GM19452 (cell line): Measurements from ENCODE around the gene SCN5A.

Source experiments
- ATAC-seq: cut with Tn5 transposase; IDR thresholded peaks from one replicate; pipeline ENCODE4 v1.9.1; 2021; ENCODE audit not compliant: unreplicated experiment

SCN5A gene

DNA sequence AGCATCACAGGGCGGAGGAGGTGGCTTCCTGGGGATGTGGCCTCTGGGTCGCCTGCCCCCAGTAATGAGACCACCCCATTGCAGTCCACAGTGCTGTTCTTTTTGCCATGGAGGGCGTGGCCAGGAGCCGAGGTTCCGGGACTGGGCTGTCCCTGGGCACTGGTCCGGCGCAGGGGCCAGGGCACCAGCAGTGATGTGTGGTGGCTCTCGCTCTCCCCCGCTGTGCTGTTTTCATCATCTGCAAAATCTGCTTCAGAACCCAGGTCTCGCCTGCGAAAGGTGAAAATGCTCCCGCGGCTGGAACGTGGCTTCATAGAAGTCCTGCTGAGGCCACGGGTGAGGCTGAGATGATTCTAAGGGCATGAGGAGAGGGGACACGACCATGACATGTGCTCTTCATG, 45.8 kb downstream of the SCN5A start:
- no peak for ATAC-seq

DNA sequence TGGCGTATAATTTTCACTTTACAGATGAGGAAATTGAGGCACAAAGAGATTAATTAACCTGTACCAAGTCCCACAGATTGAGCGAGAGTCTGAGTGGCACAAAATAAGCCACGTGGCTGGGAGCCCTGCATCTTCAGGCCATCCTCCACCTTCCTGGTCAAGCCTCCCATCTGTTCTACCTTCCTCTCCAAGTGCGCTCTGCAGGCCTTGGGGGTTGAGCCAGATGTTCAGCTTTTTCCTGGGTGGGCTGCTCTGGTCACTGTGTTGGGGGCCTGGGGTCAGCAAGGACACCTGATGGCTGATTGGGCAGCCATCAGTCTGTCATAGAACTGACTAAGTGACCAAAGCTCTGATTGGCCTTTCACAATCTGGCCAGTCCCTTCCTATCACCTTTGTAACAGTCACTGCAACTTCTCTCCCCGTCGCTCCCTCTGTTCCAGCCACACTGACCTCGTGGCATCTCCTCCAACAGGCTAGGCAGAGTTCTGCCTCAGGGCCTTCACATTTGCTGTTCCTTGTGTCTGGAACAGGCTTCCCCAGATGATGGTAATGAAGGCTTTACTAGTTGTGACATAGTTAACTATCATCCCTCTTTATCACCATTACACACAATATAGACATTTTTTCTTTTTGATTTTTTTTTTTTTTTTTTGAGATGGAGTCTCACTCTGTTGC, 46.8 kb downstream of the SCN5A start:
- ATAC-seq, result no peak

- ATAC-seq, result no peak
Observed at GRCh38 chr3:38601956-38602550, 47.4 kb downstream of the SCN5A start.

DNA sequence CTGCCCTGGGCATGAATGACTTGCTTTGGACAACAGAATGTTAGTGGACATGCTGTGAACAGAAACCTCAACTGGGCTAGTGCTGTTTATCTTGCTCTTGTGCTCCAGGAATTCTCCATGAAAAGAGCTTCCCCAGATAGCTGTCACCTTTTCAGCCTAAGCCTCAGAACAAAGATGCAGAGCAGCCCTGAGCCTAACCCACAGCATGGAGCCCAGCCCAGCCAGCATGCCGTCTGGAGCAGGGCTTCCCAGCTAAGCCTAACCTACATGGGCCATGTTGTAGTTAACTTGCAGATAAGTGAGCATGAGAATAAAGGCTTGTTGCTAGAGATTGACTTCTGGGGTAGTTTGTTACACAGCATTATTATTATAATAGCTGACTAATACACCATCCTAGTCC, 48.9 kb downstream of the SCN5A start:
- no peak for ATAC-seq

DNA sequence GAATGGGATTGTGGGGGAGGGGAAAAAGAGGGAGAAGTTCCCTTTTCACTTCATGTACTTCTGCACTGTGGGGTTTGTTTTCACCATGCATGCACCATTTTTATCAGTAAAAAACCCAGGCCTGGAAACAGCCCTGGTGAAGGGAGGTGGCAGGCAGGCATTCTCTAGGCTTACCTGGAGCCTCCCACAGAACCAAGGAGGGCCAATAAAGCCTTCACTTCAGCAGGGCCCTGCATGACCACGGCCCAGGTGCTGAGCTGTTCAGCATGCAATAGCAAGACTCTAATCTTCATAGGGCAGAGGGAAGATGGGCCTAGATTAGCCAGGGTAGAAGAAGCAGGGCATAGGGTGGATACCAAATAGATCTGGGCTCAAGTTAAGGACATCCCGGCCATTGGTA, 49.6 kb downstream of the SCN5A start:
- ATAC-seq, result no peak

GRCh38 chr3:38598791-38599190, 50.7 kb downstream of the SCN5A start:
- no peak for ATAC-seq

GRCh38 chr3:38597502-38598060, 51.9 kb downstream of the SCN5A start:
- no peak for ATAC-seq

GRCh38 chr3:38595393-38595792, 54.1 kb downstream of the SCN5A start:
- no peak for ATAC-seq

DNA sequence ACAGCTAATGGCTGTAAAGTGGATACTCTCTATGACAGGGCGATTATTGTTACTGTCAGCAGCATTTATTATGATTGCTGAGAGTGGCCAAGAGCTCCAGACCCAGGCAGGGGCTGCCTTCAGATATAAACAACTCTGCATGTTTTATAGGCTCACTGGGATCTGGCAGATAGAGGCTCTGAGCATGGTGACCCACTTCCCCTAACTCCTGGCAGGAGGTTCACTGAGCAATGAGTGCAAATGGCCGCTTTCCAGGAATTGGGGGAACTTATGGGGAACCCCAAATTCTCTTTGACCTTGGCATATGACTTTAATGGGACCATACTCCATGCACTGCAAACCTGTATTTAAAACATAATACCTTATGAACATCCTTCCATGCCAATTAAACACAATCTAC, 59.0 kb downstream of the SCN5A start:
- ATAC-seq, result no peak

DNA sequence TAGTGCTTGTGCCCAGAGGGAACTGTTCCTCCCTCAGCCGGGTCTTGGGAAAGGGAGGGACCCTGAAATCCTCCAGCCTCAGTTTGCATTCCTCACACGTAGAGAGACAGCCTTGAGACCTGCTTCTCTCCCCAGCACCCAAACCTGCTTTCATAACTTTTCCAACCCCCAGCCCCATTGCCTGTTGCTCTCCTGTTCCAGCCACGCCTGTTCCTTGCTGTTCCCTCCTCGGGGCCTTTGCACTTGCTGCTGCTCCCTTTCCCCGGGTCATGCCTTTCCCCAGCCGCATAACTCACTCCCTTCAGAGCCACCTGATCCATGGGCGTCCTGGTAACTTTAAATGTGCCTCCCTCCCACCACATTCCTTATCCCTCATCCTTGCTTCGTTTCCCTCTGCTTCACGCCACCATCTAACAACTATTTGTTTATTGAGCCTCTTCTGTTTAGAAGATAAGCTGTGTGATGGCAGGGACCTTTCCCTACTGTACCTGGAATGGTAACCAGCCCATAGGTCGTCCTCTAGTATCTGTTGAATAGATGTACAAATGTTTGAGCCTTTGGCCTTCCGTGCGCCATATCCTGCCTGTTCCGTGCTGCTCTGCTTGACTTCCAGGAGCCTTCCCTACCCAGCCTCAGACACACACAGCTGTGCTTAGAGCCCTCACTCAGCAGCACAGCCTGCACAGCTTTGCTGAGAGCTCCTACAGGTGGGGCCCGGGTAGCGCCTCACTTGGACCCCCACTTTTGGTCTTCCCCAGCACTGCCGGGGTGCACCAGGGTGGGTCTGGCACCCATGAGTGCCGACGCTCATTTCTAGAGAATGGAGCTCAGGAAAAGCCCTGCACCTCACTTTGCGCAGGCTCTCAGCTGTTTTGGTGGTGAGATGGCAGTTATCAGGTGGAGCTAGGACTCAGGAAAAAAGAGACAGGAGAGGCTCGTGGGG, 60.2 kb downstream of the SCN5A start:
- no peak for ATAC-seq

GRCh38 chr3:38588371-38588971, 61.0 kb downstream of the SCN5A start:
- ATAC-seq, result no peak

DNA sequence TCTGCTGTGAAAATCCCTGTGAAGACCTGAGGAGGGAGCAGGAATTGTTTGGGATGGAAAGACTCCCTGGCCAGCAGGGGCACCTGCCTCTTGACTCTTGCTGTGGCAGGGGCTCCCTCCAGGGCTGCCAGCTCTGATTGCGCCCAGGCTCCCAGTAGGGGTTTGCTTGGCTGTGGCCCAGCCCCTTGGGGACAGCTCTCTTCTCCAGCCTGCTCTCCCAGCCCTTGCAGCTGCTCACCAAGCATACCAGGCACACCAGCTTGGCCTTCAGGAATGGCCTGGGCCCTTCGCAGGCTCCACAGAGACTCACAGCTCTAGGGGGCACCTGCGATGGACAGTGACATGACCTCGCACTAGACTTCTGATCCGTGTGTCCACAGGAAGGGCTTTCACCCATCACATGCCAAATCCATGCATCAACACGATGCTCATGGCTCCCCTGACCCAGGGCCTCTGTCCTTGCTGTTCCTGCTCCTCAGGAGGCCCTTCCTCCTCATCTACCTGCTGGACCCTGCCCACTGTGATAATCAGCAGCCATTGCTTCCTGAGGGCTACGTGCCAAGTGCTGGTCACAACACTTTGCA, 61.8 kb downstream of the SCN5A start:
- ATAC-seq, result no peak

GRCh38 chr3:38586546-38587520, 62.7 kb downstream of the SCN5A start:
- no peak for ATAC-seq

GRCh38 chr3:38585791-38586420, 63.6 kb downstream of the SCN5A start:
- ATAC-seq, result no peak

- no peak for ATAC-seq
Observed at GRCh38 chr3:38583688-38584087, 65.8 kb downstream of the SCN5A start.

DNA sequence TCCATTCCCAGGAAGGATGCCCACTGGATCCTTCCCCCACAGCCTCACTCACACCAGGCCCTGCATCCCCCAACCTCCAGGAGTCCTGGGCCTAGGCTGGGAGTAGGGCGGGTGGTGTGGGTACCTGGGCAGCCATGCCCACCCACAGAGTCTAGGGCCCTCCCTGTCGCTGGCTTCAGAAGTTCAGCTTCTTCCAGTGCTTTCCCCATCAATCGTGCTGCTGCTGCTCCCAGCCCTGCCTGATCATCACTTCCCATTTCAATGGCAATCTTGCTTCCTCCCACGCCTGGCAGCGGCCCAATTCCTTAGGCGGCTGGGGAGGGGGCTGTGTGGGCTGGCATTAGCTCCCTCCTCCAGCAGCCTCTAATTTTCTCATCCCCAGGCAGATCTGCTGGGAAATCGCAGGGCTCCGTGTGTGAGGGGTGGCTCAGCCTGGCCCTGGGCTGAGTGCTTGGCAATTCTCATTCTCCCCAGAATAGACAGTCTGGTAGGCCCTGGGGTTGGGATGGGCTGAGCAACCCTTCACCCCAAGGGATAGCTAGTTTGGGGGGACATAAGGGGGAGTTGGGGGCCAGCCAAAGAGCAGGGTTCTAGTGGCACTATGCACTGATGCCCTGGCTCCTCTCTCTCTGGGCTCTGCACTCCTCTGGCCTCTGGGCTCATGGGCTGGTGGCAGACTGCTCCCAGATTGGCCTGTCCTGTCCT, 66.4 kb downstream of the SCN5A start:
- ATAC-seq, result no peak

GRCh38 chr3:38582316-38582715, 67.2 kb downstream of the SCN5A start:
- no peak for ATAC-seq

DNA sequence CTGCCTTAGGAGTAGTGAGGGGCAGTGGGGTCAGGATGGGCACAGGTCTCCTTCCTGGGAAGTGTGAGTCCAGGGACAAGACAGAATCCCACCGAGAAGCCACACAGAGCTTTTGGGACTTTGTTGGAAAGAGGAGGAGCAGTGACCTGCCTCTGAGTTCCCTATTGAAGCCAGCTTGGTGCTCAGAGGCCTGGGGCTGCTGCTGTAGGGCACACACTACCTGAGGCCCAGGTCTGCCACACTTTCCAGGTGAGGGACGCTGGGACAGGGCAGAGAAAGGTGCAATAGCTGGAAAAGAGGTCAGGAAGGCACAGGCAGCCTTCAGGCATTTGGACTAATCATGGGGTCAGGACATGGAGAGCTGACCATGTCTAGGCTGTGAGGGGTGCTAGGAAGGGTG, 67.7 kb downstream of the SCN5A start:
- ATAC-seq, result no peak
